Suprapubic skin (tissue), 4 donors: Measurements from ENCODE around the gene FAM131A.

ENCODE experiments used
- CTCF ChIP-seq, 2 donors: fragments of 200-600 bp in 1 of 2; fragments of 450-650 bp in 1 of 2; sonication (generic) in 1 of 2; IDR thresholded peaks; one replicate each; pipeline ENCODE4 v1.5.1; 2016 to 2019; ENCODE audit warnings: antibody characterized with exemption in 2 of 2, mild to moderate bottlenecking in 1 of 2, moderate library complexity in 1 of 2
- EP300 ChIP-seq: sonication (generic); formaldehyde crosslinking; IDR thresholded peaks from one replicate; pipeline ENCODE4 v1.6.1; 2017; ENCODE audit warnings: antibody characterized with exemption
- POLR2AphosphoS5 ChIP-seq, 3 donors: sonication (generic); formaldehyde crosslinking; IDR thresholded peaks; one replicate each; pipeline ENCODE4 v1.6.1; 2017; ENCODE audit warnings: antibody characterized with exemption in 3 of 3

- no peak for TF ChIP-seq CTCF (IDR thresholded peaks at IDR 0.05)
- TF ChIP-seq EP300, result no peak
- no peak for TF ChIP-seq POLR2AphosphoS5 (IDR thresholded peaks at IDR 0.05)
These were observed 16.1 kb downstream of the FAM131A start for GRCh38 chr3:184353546-184353941.
